Measurements from ENCODE around the gene KCNB1. TPM values are rescaled to one million over a fixed set of nuclear protein-coding genes. Genes with fewer than 3 reads are reported as not detected.

KCNB1 gene
- total RNA-seq, 1 donor from 2014 or later, result 1.3 TPM

DNA sequence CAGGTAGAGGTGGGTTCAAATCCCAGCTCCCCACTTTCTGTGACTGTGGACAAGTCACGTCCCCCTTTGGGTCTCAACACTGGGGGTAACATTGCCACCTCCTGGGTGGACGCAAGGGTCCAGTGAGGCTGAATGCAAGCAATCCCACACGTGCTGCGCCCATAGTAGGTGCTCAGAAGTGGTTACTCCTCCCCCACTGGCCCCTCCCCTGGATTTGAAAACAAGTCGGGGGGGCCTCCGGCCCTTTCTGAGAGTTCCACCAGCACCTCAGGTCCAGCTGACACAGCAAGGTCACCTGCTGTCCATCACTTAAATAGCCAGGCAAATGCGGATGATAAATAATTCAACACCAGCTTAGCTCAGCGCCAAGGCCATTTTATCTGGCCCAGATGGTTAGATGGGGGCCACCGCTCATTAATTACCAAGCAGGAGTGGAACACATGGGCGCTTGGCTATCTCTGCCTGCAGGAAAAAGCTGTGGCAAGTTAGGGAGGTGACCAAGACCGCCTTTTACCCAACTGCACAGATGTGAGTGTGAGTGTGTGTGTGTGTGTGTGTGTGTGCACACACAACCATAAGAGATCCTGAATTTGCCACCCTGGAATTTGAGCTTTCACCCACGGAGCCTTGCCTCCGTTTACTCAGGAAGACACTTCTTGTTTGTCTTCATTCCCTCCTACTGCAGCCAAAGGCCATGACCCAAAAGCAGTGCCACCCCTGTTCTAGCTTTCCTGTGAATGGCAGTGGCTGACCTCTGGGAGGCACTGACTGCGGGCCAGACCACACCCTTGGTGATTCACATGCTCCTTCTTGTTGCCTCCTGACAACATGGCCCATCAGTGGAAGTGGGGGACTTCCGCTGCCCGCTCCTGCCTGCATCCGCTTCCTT, 34.7 kb upstream of the KCNB1 start:
- TF ChIP-seq, protein P1, sequence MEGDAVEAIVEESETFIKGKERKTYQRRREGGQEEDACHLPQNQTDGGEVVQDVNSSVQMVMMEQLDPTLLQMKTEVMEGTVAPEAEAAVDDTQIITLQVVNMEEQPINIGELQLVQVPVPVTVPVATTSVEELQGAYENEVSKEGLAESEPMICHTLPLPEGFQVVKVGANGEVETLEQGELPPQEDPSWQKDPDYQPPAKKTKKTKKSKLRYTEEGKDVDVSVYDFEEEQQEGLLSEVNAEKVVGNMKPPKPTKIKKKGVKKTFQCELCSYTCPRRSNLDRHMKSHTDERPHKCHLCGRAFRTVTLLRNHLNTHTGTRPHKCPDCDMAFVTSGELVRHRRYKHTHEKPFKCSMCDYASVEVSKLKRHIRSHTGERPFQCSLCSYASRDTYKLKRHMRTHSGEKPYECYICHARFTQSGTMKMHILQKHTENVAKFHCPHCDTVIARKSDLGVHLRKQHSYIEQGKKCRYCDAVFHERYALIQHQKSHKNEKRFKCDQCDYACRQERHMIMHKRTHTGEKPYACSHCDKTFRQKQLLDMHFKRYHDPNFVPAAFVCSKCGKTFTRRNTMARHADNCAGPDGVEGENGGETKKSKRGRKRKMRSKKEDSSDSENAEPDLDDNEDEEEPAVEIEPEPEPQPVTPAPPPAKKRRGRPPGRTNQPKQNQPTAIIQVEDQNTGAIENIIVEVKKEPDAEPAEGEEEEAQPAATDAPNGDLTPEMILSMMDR (IDR thresholded peaks at IDR 0.05), result no peak
- Mint-ChIP-seq H3K9me3 (ENCODE audit: low read depth) (no peaks in the 10 kb centered on the region), H3K36me3 (ENCODE audit: low read depth) (peaks cover 46% of the 10 kb centered on the region), H3K27ac (ENCODE audit: unreplicated experiment) (peak overlapping the region; percentile 32), H3K4me3 (ENCODE audit: unreplicated experiment) (no peak overlapping the region), H3K4me1 (ENCODE audit: low read depth) (peaks cover 8% of the 10 kb centered on the region), H3K27me3 (ENCODE audit: low read depth) (no peaks in the 10 kb centered on the region)
- no peak for DNase-seq (ENCODE audit: low spot score)

DNA sequence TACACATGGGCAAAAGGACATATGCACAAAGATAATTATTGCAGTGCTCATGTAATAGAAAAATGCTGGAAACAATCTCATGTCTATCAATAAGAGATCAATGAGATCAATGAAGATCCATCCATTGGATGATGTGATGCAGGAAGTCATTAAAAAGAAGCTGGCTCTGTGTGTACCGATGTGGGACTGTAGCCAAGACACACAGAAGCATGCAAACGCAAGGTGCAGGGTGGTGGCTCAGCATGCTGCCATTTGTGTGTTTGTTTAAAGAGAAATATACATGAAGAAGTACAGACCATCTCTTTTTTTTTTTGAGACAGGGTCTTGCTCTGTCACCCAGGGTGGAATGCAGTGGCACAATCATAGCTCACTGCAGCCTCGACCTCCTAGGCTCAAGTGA, 33.1 kb upstream of the KCNB1 start:
- peaks cover 15% of the 10 kb centered on the region for H3K4me1 Mint-ChIP-seq (ENCODE audit: low read depth)
- no peaks in the 10 kb centered on the region for H3K27me3 Mint-ChIP-seq (ENCODE audit: low read depth)

DNA sequence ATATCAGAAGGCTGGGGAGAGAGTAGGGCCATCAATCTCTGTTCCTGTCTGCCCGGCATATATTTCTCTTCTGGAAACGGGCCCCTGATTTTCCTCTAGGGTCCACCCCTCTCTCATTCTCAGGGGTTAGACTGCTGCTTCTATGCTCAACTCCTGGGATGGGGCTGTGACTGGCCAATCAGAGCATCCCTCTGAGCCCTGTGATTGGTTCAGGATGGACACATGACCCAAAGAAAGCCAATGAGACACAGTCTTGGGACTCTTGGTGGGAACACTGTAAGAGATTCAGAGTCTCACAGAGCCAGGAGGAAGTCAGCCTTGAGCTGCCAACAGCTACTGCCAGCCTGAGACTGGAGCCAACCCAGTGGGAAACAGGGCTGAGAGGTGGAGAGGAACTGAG, 31.0 kb upstream of the KCNB1 start:
- TF ChIP-seq, protein P1 (IDR thresholded peaks at IDR 0.05), result no peak
- Mint-ChIP-seq H3K27ac (ENCODE audit: unreplicated experiment) (no peak overlapping the region), H3K27me3 (ENCODE audit: low read depth) (no peaks in the 10 kb centered on the region), H3K36me3 (ENCODE audit: low read depth) (peaks cover 32% of the 10 kb centered on the region), H3K4me3 (ENCODE audit: unreplicated experiment) (no peak overlapping the region), H3K4me1 (ENCODE audit: low read depth) (peaks cover 34% of the 10 kb centered on the region), H3K9me3 (ENCODE audit: low read depth) (no peaks in the 10 kb centered on the region)
- no peak for DNase-seq (ENCODE audit: low spot score)

More for the DNA sequence above, 33.1 kb upstream of the KCNB1 start:
- no peak overlapping the region for H3K4me3 Mint-ChIP-seq (ENCODE audit: unreplicated experiment)
- H3K9me3 Mint-ChIP-seq (ENCODE audit: low read depth), result no peaks in the 10 kb centered on the region
- peaks cover 33% of the 10 kb centered on the region for H3K36me3 Mint-ChIP-seq (ENCODE audit: low read depth)
- no peak for DNase-seq (ENCODE audit: low spot score)
- no peak overlapping the region for H3K27ac Mint-ChIP-seq (ENCODE audit: unreplicated experiment)
- TF ChIP-seq, protein P1 (IDR thresholded peaks at IDR 0.05), result no peak

DNA sequence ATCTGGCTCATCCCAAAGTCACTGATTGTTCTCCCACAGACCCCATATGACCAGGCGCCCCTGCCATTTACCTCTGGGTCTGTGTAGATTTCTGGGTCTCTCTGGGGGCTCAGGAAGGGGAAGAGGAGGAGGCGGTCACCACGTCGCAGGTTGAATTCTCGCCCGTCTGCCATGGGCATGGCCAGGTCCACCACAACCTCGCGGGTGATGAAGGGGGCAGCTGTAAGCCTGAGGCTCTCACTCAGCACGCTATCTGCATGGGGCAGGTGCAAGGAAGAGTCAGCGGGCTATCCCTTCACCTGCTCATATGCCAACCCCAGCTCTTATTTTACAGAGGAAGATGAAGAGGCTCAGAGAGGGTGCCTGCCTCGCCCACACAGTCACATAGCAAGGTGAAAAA, 30.5 kb upstream of the KCNB1 start:
- Mint-ChIP-seq H3K9me3 (ENCODE audit: low read depth) (no peaks in the 10 kb centered on the region), H3K27ac (ENCODE audit: unreplicated experiment) (no peak overlapping the region), H3K4me1 (ENCODE audit: low read depth) (peaks cover 36% of the 10 kb centered on the region), H3K4me3 (ENCODE audit: unreplicated experiment) (no peak overlapping the region), H3K27me3 (ENCODE audit: low read depth) (no peaks in the 10 kb centered on the region), H3K36me3 (ENCODE audit: low read depth) (peaks cover 28% of the 10 kb centered on the region)
- TF ChIP-seq, protein P1 (IDR thresholded peaks at IDR 0.05), result no peak
- no peak for DNase-seq (ENCODE audit: low spot score)

DNA sequence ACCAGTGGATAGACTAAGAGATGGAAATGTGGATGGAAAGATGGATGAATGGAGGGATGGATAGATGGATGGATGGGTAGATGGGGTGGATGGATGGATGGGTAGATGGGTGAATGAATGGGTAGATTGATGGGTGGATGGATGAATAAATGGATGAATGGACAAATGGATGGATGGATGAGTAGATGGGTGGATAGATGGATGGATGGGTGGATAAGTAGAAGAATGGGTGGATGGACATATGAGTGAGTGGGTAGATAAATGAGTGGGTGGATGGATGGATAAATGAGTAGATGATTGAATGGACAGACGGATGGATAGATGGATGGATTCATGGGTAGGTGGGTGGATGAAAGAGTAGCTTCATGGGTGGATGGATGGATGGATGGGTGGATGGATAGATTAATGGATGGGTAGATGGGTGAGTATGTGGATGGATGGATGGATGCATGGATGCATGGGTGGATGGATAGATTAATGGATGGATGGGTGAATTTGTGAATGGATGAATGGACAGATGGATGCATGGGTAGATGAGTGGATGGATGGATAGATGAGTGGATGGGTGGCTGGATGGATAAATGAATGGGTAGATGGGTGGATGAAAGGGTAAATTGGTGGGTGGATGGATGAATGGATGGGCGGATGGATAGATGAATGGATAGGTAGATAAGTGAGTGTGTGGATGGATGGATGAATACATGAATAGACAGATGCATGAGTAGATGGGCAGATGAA, 29.5 kb upstream of the KCNB1 start:
- H3K4me1 Mint-ChIP-seq (ENCODE audit: low read depth), result peaks cover 28% of the 10 kb centered on the region
- no peaks in the 10 kb centered on the region for H3K27me3 Mint-ChIP-seq (ENCODE audit: low read depth)
- H3K4me3 Mint-ChIP-seq (ENCODE audit: unreplicated experiment), result no peak overlapping the region
- no peak overlapping the region for H3K27ac Mint-ChIP-seq (ENCODE audit: unreplicated experiment)
- peaks cover 28% of the 10 kb centered on the region for H3K36me3 Mint-ChIP-seq (ENCODE audit: low read depth)
- DNase-seq (ENCODE audit: low spot score), result no peak
- H3K9me3 Mint-ChIP-seq (ENCODE audit: low read depth), result no peaks in the 10 kb centered on the region
- TF ChIP-seq, protein P1 (IDR thresholded peaks at IDR 0.05), result no peak

Measured in chondrocyte (in vitro differentiated cells).